ENCODE results near the gene ADCY1.

The ADCY1 gene

DNA sequence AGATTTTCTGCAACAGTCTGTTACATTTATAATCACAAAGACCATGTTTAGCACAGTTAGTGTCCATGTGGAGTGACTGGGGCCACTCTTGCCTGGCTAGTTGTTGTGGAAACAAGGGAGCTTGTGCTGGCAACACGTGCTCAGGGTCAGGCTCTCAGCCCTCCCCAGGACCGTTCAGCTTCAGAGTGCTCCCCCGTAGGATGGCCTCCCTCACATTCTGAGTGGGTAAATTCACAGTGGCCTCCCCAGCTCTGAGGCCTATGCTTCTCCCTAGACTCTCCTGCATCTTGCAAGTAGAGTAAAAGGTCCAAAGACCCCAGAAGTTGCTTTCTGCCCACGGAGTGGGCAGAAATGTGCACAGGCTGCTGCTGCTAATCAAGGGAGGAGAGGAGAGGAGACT is 122.3 kb downstream of the ADCY1 start:
- no peaks in the 10 kb centered on the region for H3K4me1 ChIP-seq (ENCODE audit: insufficient read depth, low read length)
- H3K9ac ChIP-seq (ENCODE audit: low read length), result no peak overlapping the region
- no peak overlapping the region for H3K4me3 ChIP-seq (ENCODE audit: low read depth in 1 of 2, low read length in 2 of 2)
- H3K27ac ChIP-seq (ENCODE audit: low read depth, low read length), result no peak overlapping the region
- no peaks in the 10 kb centered on the region for H3K36me3 ChIP-seq (ENCODE audit: insufficient read depth, low read length)
- H3K9me3 ChIP-seq (ENCODE audit: low read length), result no peaks in the 10 kb centered on the region
- no peaks in the 10 kb centered on the region for H3K27me3 ChIP-seq (ENCODE audit: control insufficient read depth in 1 of 2, insufficient read depth in 2 of 2, low read length in 2 of 2)

DNA sequence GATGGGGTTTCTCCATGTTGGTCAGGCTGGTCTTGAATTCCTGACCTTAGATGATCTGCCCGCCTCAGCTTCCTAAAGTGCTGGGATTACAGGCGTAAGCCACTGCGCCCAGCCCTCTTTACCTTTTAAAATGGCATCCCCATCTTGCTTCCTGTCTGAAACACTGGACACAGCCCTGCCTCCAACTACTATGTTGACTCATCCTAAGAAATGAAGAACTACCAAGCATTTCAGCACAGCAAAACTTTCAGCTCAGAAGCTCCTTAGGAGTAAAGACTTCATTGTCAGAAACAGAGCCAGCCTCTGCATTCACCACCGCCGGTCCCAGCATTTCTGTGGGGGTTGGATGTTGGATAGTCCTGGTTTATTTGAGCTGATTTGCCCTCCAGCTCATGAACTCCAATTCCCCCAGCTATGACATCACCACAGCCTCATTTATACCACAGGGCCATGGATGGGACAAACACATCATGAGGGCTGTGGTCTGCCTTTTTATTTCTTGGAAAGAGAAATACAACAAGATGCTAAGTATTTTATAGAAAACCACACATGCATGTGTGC is 123.5 kb downstream of the ADCY1 start:
- H3K27ac ChIP-seq (ENCODE audit: low read depth, low read length), result no peak overlapping the region
- H3K9me3 ChIP-seq (ENCODE audit: low read length), result no peaks in the 10 kb centered on the region
- H3K27me3 ChIP-seq (ENCODE audit: control insufficient read depth in 1 of 2, insufficient read depth in 2 of 2, low read length in 2 of 2), result peaks cover 0 to 5% of the 10 kb centered on the region in 2 donors
- H3K4me3 ChIP-seq (ENCODE audit: low read depth in 1 of 2, low read length in 2 of 2), result no peak overlapping the region
- H3K4me1 ChIP-seq (ENCODE audit: insufficient read depth, low read length), result no peaks in the 10 kb centered on the region
- H3K36me3 ChIP-seq (ENCODE audit: insufficient read depth, low read length), result no peaks in the 10 kb centered on the region
- H3K9ac ChIP-seq (ENCODE audit: low read length), result no peak overlapping the region

DNA sequence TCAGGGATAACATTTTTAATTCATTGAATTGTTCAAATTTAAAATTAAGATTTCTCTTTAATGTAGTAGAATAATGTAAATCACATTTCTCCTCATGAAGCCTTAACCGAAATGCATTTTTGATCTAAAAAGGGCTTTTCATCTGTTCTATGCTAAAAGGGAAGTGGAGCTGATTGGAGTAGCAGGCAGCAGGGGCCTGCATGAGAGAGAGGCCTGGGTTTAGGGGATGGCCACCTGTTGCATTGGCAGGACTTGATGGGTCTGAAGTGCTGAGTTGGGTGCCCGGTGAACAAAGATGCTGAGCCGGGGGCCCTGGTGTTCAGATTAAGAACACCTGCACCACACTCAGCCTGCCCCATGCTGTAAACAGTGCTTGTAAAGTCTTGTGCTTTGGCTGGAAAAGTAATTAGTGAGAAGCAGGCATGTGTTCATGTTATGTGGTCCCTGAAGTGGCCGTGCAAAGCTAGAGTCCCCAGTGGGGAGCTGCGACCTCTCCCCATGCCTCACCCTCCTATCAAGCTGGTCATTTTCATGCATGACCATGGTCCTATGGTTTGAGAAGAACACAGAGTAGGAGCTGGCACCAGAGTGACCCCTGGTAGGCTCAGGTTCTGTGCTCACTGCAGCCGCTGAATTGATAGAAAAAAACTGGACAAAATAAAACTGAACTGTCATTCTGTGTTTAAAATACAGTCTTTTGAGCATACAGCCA is 124.3 kb downstream of the ADCY1 start:
- Histone ChIP-seq H3K9ac (ENCODE audit: low read length) (no peak overlapping the region), H3K27ac (ENCODE audit: low read depth, low read length) (no peak overlapping the region), H3K4me1 (ENCODE audit: insufficient read depth, low read length) (no peaks in the 10 kb centered on the region), H3K27me3 (ENCODE audit: control insufficient read depth in 1 of 2, insufficient read depth in 2 of 2, low read length in 2 of 2) (peaks cover 0 to 5% of the 10 kb centered on the region in 2 donors), H3K9me3 (ENCODE audit: low read length) (no peaks in the 10 kb centered on the region), H3K4me3 (ENCODE audit: low read depth in 1 of 2, low read length in 2 of 2) (no peak overlapping the region), H3K36me3 (ENCODE audit: insufficient read depth, low read length) (no peaks in the 10 kb centered on the region)

DNA sequence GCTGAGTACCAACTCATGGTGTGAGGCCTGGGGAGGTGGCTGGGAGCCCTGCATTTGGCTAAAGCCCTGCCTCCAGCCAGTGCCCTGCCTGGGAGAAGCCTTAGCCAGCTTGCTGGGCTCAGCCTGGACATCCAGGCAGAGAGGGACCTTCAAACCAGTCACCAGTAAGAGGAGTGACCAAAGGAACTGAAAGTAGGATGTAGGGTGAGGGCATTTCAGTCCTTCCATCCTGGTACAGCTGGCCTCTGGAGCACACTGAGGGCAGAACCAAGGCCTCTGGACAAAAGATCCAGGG is 124.8 kb downstream of the ADCY1 start:
- no peak overlapping the region for H3K9ac ChIP-seq (ENCODE audit: low read length)
- no peak overlapping the region for H3K27ac ChIP-seq (ENCODE audit: low read depth, low read length)
- peaks cover 0 to 5% of the 10 kb centered on the region in 2 donors for H3K27me3 ChIP-seq (ENCODE audit: control insufficient read depth in 1 of 2, insufficient read depth in 2 of 2, low read length in 2 of 2)
- no peaks in the 10 kb centered on the region for H3K9me3 ChIP-seq (ENCODE audit: low read length)
- no peak overlapping the region for H3K4me3 ChIP-seq (ENCODE audit: low read depth in 1 of 2, low read length in 2 of 2)
- H3K36me3 ChIP-seq (ENCODE audit: insufficient read depth, low read length), result no peaks in the 10 kb centered on the region
- no peaks in the 10 kb centered on the region for H3K4me1 ChIP-seq (ENCODE audit: insufficient read depth, low read length)

DNA sequence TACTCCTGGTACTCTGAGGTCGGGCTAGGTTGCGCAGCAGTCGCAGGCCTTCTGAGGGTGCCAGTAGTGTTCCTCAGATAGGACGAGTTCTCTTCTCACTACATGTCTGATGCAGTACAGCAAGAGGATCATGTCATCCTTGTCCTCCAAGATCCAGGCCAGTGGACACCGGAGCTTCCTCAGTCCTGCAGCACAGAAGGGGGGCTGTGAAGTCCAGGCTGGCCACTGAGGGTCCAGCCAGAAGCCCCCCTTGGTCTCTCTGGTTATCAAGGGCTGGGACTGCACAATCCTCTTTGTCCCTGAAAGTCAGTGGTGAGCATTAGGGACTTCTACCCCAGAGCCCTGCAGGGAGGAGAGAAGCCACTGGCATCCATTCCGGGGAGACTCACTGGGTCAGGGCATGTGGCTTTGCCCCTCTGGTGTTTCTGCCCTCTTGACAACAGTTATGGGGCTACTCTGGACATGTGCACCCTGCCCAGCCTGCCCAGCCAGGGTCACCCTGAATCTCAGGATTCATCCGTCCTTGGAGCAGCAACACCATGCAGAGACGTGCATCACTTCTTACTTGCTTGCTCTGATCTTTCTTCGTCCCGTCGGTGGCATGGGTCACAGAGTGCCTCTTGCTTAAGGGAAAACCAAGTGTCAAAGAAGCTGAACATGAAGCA is 125.7 kb downstream of the ADCY1 start:
- H3K4me1 ChIP-seq (ENCODE audit: insufficient read depth, low read length), result no peaks in the 10 kb centered on the region
- H3K9ac ChIP-seq (ENCODE audit: low read length), result no peak overlapping the region
- H3K27ac ChIP-seq (ENCODE audit: low read depth, low read length), result no peak overlapping the region
- H3K4me3 ChIP-seq (ENCODE audit: low read depth in 1 of 2, low read length in 2 of 2), result no peak overlapping the region
- peaks cover 0 to 5% of the 10 kb centered on the region in 2 donors for H3K27me3 ChIP-seq (ENCODE audit: control insufficient read depth in 1 of 2, insufficient read depth in 2 of 2, low read length in 2 of 2)
- H3K9me3 ChIP-seq (ENCODE audit: low read length), result no peaks in the 10 kb centered on the region
- no peaks in the 10 kb centered on the region for H3K36me3 ChIP-seq (ENCODE audit: insufficient read depth, low read length)

DNA sequence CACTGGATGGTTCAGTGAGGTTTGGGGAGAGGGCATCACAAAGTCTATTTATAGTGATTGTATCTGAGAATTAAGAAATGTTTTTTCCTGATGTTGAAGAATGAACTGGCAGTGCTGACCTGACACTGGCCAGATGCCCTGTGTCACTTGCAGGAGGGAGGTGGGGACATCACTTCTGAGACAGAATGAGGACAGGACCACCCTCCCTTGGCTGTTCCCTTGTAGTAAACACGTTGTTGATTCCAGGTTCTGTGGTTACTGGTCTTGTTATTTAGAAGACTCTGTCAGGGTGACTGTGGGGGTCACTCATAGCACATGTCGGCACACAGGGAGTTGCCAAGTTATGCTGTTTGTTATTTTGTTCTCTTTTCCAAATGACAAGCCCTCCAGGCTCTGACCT is 126.4 kb downstream of the ADCY1 start:
- Histone ChIP-seq H3K36me3 (ENCODE audit: insufficient read depth, low read length) (no peaks in the 10 kb centered on the region), H3K9me3 (ENCODE audit: low read length) (no peaks in the 10 kb centered on the region), H3K4me3 (ENCODE audit: low read depth in 1 of 2, low read length in 2 of 2) (no peak overlapping the region), H3K9ac (ENCODE audit: low read length) (no peak overlapping the region), H3K4me1 (ENCODE audit: insufficient read depth, low read length) (no peaks in the 10 kb centered on the region), H3K27me3 (ENCODE audit: control insufficient read depth in 1 of 2, insufficient read depth in 2 of 2, low read length in 2 of 2) (peaks cover 0 to 5% of the 10 kb centered on the region in 2 donors), H3K27ac (ENCODE audit: low read depth, low read length) (no peak overlapping the region)

DNA sequence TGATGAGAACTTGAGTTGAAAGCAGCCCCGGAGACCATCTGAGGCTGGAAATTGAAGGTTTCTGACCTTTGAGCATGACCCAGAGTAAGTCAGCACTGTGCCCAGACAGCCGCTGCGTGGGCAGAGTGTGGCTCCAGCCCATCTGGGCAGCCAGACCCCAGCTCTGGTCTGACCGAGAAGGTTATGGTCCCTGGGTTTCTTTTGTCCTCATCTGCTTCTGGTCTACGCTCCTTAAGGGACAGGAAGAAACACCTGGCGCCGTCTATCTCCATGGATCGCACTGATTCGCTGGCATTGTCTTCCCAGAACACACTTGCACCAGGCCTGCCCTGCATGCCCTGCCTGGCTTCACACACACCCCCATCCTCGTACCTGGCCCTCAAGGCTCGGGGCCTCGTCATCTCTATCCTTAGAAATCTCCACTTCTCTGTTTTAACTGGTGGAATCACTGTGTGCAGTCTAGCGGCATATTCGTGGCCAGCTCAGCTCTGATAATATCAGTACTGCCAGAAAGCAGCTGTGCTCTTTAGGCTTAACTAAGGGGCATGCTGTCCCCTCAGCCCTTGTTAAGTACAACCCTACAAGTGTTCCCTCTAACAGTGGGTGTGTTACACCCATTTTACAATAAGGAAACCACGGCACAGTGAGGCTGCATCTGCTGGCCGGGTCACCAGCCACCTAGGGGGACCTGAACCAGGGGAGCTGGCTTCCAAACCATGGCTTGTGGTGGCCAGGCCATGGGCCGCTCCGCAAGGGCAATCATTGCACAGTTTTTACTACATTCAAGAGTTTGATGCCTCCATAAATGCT is 127.7 kb downstream of the ADCY1 start:
- no peak overlapping the region for H3K4me3 ChIP-seq (ENCODE audit: low read depth in 1 of 2, low read length in 2 of 2)
- H3K27me3 ChIP-seq (ENCODE audit: control insufficient read depth in 1 of 2, insufficient read depth in 2 of 2, low read length in 2 of 2), result peaks cover 0 to 5% of the 10 kb centered on the region in 2 donors
- no peak overlapping the region for H3K27ac ChIP-seq (ENCODE audit: low read depth, low read length)
- H3K9ac ChIP-seq (ENCODE audit: low read length), result no peak overlapping the region
- no peaks in the 10 kb centered on the region for H3K4me1 ChIP-seq (ENCODE audit: insufficient read depth, low read length)
- H3K36me3 ChIP-seq (ENCODE audit: insufficient read depth, low read length), result no peaks in the 10 kb centered on the region
- H3K9me3 ChIP-seq (ENCODE audit: low read length), result no peaks in the 10 kb centered on the region

DNA sequence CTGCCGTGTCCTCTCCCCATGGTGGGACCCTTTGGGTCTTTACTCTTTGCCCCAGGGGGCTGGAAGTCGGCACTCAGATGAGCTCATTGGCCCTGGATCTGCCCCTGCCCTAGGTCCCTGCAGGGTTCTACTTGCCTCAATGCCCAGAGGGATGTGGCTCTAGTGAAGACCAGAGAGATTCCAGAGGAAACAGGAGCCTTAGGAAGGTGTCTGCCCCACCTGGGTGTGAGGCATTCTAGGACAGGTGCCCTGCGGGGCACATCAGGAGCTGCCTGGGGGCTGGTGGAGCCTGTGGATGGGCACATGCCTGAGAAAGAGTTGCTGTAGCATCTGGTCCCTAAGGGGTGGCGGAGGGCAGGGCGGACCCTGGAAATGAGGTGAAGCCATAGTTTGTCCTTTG is 128.6 kb downstream of the ADCY1 start:
- no peak overlapping the region for H3K9ac ChIP-seq (ENCODE audit: low read length)
- no peak overlapping the region for H3K27ac ChIP-seq (ENCODE audit: low read depth, low read length)
- H3K4me1 ChIP-seq (ENCODE audit: insufficient read depth, low read length), result no peaks in the 10 kb centered on the region
- peaks cover 0 to 5% of the 10 kb centered on the region in 2 donors for H3K27me3 ChIP-seq (ENCODE audit: control insufficient read depth in 1 of 2, insufficient read depth in 2 of 2, low read length in 2 of 2)
- no peaks in the 10 kb centered on the region for H3K9me3 ChIP-seq (ENCODE audit: low read length)
- H3K4me3 ChIP-seq (ENCODE audit: low read depth in 1 of 2, low read length in 2 of 2), result no peak overlapping the region
- H3K36me3 ChIP-seq (ENCODE audit: insufficient read depth, low read length), result no peaks in the 10 kb centered on the region

DNA sequence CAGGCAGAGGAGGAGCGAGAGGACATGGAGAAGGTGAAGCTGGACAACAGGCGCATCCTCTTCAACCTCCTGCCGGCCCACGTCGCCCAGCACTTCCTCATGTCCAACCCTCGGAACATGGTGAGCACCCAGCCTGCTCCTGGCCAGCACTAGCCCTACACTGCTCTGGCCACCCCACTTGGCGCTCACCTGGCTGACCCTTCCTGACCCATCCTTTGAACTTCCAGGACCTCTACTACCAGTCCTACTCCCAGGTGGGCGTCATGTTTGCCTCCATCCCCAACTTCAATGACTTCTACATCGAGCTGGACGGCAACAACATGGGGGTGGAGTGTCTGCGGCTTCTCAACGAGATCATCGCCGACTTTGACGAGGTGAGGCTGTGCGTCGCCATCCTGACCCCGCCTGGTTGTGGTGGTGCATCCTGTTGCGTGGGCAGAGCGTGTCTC is 129.2 kb downstream of the ADCY1 start:
- H3K4me3 ChIP-seq (ENCODE audit: low read depth in 1 of 2, low read length in 2 of 2), result no peak overlapping the region

DNA sequence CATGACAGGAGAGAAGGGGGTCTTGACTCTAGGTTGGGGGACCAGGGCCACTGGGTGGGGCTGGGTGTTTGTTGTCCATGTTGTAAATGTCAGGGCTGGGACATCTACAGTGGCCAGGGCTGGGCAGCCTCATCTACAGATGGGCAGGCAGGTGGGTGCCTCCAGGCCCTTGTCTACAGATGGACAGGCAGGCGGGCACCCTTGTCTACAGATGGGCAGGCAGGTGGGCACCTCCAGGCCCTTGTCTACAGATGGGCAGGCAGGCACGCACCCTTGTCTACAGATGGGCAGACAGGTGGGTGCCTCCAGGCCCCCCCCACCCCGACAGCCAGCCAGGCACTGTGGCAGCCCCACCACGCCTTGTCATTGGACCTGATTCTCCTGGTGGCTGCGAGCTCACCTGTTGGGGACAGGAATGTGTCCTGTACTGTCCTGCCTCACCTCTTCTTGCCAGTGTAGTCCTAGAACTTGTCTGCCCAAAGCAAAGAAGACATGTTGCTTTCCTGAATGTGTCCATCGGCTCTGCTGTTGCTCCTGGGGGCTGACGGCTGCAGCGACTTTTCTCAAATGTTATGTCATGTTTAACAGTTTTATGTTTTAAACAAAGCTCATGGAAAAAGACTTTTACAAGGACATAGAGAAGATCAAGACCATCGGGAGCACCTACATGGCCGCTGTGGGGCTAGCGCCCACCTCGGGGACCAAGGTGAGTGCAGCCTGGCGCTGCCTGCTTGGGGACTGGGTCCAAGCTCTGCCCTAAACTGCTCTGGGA is 129.9 kb downstream of the ADCY1 start:
- Histone ChIP-seq H3K27me3 (ENCODE audit: control insufficient read depth in 1 of 2, insufficient read depth in 2 of 2, low read length in 2 of 2) (peaks cover 0 to 5% of the 10 kb centered on the region in 2 donors), H3K4me1 (ENCODE audit: insufficient read depth, low read length) (no peaks in the 10 kb centered on the region), H3K4me3 (ENCODE audit: low read depth in 1 of 2, low read length in 2 of 2) (no peak overlapping the region), H3K27ac (ENCODE audit: low read depth, low read length) (no peak overlapping the region), H3K36me3 (ENCODE audit: insufficient read depth, low read length) (no peaks in the 10 kb centered on the region), H3K9me3 (ENCODE audit: low read length) (no peaks in the 10 kb centered on the region), H3K9ac (ENCODE audit: low read length) (no peak overlapping the region)

More for the DNA sequence above, 129.2 kb downstream of the ADCY1 start:
- H3K27ac ChIP-seq (ENCODE audit: low read depth, low read length), result no peak overlapping the region
- H3K36me3 ChIP-seq (ENCODE audit: insufficient read depth, low read length), result no peaks in the 10 kb centered on the region
- no peak overlapping the region for H3K9ac ChIP-seq (ENCODE audit: low read length)
- H3K9me3 ChIP-seq (ENCODE audit: low read length), result no peaks in the 10 kb centered on the region
- no peaks in the 10 kb centered on the region for H3K4me1 ChIP-seq (ENCODE audit: insufficient read depth, low read length)
- H3K27me3 ChIP-seq (ENCODE audit: control insufficient read depth in 1 of 2, insufficient read depth in 2 of 2, low read length in 2 of 2), result peaks cover 0 to 5% of the 10 kb centered on the region in 2 donors

DNA sequence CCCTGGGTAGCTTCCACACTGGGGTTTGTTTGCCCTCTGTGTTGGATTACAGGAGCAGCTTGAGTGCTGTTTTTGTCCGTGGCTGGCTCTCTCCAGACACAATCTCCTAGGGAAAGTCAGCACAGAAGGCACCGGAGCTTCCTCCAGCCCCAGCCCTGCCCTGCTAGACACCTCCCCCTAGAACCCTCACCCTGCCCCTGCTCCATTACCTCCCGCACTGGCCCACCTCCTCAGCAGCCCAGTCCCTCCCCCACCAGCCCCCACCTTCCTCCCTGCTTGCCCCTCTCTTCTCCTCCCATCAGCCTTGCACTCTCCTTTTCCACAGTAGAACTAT is 130.5 kb downstream of the ADCY1 start:
- Histone ChIP-seq H3K9ac (ENCODE audit: low read length) (no peak overlapping the region), H3K27me3 (ENCODE audit: control insufficient read depth in 1 of 2, insufficient read depth in 2 of 2, low read length in 2 of 2) (peaks cover 0 to 5% of the 10 kb centered on the region in 2 donors), H3K9me3 (ENCODE audit: low read length) (no peaks in the 10 kb centered on the region), H3K4me3 (ENCODE audit: low read depth in 1 of 2, low read length in 2 of 2) (no peak overlapping the region), H3K36me3 (ENCODE audit: insufficient read depth, low read length) (no peaks in the 10 kb centered on the region), H3K4me1 (ENCODE audit: insufficient read depth, low read length) (no peaks in the 10 kb centered on the region), H3K27ac (ENCODE audit: low read depth, low read length) (no peak overlapping the region)
